NB4 (cell line): Measurements from ENCODE around the gene NECAB2.

Source experiments
- DNase-seq: peaks from one replicate; pipeline ENCODE4 v3.0.0; 2010; ENCODE audit warnings: low read depth
- H3K4me3 ChIP-seq: one replicate; pipeline ENCODE4 v1.5.1; 2011; ENCODE audit warnings: mild to moderate bottlenecking, low read depth, low read length, moderate library complexity
- MYC ChIP-seq: IDR thresholded peaks from 2 replicates; pipeline ENCODE4 v1.6.1; 2011; ENCODE audit warnings: low read depth, low read length
- POLR2A ChIP-seq: IDR thresholded peaks from 2 replicates; pipeline ENCODE4 v1.6.1; 2011; ENCODE audit warnings: mild to moderate bottlenecking; ENCODE audit not compliant: insufficient read length; ENCODE audit errors: extremely low read depth
- TF ChIP-seq, protein P1 (sequence below): IDR thresholded peaks from 2 replicates; pipeline ENCODE4 v1.6.1; 2011; ENCODE audit warnings: low read depth, low read length
- TF ChIP-seq, protein P2 (sequence below): IDR thresholded peaks from one replicate; pipeline ENCODE4 v1.5.1; 2012; ENCODE audit warnings: low read depth, low read length

The NECAB2 gene

DNA sequence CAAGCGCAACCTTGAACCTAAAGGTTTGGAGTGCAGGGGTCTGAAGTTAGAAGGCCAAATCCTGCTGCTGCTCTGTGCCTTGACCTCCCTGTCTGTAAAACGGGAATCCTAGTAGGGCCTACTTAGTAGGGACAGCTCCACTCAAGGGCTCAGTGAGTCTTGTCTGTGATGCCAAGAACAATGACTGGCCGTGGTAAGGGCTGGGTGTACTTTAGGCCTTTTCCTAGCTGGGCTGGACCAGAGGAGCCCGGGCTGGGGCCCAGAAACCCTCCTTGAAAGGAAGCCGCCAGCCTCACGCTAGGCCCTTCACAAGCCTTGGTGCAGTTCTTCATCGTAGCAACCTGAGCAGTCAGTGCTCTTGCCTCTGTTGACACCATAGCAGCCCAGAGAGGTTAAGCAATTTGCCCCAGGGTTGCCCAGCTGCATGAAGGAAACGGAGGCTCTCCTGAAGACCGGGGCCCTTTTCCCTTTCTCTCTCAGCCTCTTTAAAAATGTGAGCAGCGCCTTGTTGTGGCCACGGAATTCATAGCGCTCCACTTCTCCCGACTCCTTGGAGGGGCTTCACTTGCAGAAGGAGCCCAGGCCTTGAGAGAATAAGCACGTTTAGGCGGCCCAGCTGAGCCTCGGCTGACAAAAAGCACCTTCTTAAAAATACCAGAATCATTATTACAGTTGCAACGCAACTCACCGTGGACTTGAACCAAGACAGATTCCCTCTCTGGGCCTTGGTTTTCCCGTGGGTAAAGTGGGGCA is 4.4 kb downstream of the NECAB2 start:
- TF ChIP-seq MYC: no peak
- TF ChIP-seq, protein P1, sequence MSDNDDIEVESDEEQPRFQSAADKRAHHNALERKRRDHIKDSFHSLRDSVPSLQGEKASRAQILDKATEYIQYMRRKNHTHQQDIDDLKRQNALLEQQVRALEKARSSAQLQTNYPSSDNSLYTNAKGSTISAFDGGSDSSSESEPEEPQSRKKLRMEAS: no peak
- TF ChIP-seq POLR2A: no peak
- TF ChIP-seq, protein P2, sequence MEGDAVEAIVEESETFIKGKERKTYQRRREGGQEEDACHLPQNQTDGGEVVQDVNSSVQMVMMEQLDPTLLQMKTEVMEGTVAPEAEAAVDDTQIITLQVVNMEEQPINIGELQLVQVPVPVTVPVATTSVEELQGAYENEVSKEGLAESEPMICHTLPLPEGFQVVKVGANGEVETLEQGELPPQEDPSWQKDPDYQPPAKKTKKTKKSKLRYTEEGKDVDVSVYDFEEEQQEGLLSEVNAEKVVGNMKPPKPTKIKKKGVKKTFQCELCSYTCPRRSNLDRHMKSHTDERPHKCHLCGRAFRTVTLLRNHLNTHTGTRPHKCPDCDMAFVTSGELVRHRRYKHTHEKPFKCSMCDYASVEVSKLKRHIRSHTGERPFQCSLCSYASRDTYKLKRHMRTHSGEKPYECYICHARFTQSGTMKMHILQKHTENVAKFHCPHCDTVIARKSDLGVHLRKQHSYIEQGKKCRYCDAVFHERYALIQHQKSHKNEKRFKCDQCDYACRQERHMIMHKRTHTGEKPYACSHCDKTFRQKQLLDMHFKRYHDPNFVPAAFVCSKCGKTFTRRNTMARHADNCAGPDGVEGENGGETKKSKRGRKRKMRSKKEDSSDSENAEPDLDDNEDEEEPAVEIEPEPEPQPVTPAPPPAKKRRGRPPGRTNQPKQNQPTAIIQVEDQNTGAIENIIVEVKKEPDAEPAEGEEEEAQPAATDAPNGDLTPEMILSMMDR: no peak
- no peak for DNase-seq
- H3K4me3 ChIP-seq: no peak overlapping the region

DNA sequence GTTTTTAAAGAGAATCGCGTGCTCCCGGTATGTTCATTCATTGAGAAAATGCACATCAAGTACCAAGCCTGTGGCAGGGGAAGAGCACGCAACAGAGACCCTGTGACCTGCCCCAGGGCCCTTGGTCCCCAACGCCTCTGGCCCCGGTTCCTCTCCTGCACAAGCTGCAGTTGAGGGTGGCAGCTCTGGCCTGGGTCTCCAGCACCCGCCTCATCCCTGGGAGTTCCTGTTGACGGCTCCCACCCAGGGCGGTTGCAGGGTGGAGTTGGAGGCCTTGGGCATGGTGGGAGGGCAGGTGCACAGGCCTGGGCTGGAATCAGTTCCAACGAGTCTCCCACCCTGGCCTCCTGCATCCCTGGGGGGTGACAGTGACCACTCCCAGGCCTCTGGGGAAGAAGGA is 5.0 kb downstream of the NECAB2 start:
- DNase-seq: no peak
- no peak overlapping the region for H3K4me3 ChIP-seq
- TF ChIP-seq, protein P2: no peak
- TF ChIP-seq, protein P1: no peak
- no peak for TF ChIP-seq MYC

DNA sequence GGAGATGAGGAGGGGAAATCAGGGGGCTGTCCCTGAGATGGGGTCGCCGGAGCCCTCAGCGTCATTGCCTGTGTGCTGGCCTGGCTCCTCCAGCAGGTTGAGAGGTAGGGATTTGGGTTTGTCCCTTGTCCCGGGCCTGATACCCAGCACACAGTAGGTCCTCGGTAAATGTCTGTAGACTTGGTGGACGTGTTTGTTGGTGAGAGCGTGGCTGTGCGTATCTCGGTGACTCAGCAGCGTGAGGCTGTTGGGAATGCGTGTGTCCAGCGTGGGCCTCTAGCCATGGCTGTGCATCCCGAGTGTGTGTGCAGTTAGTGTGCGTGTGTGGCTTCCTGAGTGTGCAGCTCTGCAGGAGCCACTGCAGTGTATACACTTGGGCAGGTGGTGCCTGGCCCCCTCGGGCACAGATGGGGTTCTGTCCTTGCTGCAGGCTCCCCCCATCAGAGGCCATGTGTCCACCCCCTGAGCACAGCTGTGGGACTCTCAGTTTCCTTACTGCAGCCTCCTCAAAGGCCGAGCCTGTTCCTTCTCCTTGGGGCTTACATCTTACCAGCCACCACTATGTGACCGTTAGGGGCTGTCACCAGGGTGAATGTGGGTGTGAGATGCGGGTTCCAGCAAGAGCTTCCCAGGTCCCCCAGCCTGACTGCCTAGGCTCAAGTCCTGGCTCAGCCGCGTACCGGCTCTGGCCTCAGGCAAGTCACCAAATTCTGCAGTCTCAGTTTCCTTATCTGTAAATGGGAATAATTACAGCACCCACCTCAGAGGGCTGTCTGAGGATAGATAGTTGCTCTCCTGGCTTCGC is 5.7 kb downstream of the NECAB2 start:
- TF ChIP-seq, protein P2: no peak
- TF ChIP-seq MYC: no peak
- TF ChIP-seq, protein P1: no peak
- TF ChIP-seq POLR2A: no peak
- no peak overlapping the region for H3K4me3 ChIP-seq

DNA sequence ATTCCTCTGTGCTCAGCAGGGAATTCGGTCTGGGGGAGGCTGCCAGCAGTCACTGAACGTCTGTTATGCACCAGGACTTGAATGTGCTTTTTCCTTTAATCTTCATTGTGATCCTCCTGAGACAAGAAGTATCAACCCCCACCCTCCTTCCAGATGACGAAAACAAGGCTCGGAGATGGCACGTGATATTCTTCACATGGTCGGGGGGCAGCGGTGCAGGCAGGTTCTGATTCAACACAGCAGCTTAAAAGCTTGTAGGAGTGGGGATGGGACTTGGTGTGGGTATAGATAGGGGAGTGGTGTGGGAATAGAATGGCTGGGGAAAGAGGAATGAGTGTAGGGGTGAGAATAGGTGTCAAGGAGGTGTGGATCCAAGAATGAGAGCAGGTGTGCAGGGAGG is 6.4 kb downstream of the NECAB2 start:
- DNase-seq: no peak
- no peak overlapping the region for H3K4me3 ChIP-seq
- TF ChIP-seq, protein P1: no peak
- TF ChIP-seq, protein P2: no peak
- TF ChIP-seq POLR2A: no peak
- TF ChIP-seq MYC: no peak

More for the DNA sequence above, 5.7 kb downstream of the NECAB2 start:
- DNase-seq: no peak

DNA sequence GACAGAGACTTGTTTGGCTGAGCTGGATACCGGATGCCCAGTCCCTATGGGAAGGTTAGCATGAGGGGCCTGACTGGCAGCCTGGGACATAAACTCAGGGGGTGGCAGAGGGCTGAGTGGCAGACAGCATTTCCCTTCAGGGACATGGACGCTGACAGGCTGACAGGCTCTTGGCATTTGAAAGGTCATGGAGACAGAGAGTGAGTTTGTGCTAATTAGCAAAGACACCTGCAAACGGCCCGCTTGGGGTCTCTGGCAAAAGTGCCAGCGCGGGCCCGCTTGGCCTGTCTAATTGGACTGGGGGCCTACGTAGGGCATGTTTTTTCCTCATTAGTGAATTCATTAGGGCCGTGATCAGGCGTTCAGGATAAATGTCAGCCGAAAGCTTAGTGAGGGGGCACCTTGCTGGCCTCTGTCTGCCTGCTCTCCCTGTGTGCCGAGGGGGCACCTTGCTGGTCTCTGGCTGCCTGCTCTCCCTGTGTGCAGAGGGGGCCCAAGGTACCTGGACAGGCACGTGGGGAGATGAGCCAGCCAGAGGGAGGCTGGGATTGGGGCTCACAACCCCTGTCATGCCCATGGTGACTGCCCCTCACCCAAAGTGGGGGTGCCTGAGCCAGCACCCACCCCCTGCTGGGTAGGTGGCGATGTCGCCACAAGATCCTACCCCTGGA is 7.7 kb downstream of the NECAB2 start:
- TF ChIP-seq POLR2A (no peak), MYC (no peak)
- TF ChIP-seq, protein P2: no peak
- TF ChIP-seq, protein P1: no peak
- H3K4me3 ChIP-seq: no peak overlapping the region
- no peak for DNase-seq
